HG03280 (cell line): Measurements from ENCODE around the gene FRAS1.
A peak's percentile ranks its signal among the peaks of the same experiment; 100 is the strongest.
"Not testable (repeated sequence)": the region's sequence is repeated elsewhere in the genome, so short reads cannot be mapped to it uniquely, and the experiment has no call there.

Experiments
- ATAC-seq: cut with Tn5 transposase; IDR thresholded peaks from one replicate; pipeline ENCODE4 v1.9.1; 2021; ENCODE audit warnings: mild to moderate bottlenecking, moderate library complexity; ENCODE audit not compliant: unreplicated experiment

FRAS1 gene

DNA sequence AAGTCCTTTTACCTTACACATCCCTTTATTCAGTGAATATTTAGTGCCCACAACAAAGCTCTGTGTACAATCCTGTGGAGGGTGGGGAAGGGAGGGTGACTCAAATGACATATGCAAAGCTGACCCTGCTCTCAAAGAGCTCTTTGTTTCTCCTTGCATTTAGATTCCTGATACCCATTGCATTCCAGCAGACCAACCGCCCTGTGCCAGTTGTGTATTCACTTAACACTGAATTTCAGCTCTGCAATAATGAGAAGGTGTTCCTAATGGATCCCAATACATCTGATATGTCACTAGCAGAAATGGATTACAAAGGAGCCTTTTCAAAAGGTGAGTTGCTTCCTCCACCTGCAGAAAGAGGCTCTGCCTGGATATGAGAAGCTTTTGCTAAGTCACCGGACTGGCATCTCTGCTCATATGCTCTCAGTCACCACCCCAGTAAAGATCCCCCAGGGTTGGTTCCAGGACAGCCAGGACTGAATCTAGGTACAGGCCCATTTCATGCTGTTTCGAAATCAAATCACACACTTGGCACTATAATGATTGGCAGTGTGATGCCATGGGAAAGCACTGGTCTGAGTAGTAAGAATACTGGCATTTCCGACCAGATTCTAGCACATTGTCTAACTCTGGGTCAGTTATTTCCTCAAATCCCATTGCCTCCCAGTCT lies 477.3 kb downstream of the FRAS1 start:
- no peak for ATAC-seq

DNA sequence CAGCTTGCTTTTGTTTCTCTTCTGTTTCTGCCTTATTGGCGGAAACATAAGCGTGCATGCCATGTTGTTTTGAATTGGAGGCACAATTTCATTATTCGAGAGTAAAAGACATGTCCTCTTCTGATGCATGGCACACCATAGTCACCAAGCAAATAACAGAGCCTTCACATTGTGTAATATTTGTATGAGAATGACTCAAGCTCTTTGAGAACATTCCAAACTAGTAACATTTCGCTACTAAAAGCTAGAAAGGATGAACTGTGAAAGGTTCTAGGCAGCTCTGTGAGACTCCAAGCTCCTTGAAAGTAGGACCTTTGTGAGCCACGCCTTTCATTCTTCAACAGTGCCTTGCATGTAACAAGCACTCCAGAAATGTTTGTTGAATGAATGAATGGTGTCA lies 485.2 kb downstream of the FRAS1 start:
- no peak for ATAC-seq

DNA sequence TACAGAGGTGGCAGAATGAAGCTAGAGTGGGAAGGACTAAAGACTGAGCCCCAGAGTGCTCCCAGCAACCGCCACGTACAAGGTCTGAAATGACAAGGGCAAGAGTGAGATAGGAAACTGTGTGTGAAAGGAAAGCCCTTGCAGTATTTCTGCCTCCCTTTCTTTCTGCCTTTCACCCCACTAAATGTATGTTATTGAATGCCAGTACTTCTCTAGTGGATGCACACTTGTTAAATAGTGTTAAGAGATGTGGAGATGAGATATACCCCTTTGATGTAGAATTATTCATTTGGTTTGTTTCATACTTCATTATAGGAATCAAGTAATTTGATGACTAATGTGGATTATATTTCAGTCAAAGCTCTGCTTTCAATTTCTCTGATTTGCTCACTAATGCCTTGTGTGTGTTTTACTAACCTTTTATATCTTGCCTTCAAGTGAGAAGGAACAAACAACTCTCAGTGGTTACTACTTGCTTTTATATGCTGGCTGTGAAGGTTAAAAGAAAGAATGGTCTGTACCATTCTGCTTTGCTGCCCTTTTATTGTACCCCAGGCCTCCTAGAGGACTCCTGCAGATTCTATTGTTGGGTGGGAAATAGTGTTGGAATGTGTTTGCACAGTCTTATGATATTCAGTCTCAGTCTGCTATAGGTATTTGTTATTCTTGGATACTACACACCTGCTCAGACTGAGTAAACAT lies 486.5 kb downstream of the FRAS1 start:
- ATAC-seq, result no peak

DNA sequence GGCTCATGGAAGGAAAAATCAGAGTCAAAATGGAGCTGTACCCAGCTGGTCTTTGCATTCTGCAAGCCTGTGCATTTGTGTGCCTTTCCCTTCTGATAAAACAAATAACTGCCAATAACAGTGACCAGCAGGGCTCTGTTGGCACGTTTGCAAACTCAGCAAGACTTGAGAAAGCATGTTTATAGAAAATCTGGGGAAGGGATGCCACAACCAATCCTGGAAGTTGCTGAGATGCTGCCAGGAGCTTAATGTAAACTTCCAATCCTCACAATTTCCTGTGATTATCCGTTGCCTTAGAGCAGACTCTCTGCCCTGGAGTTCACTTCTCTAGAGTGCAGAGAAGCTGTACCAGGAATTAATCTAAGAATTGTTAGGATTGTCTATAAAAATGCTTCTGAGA lies 487.6 kb downstream of the FRAS1 start:
- no peak for ATAC-seq

DNA sequence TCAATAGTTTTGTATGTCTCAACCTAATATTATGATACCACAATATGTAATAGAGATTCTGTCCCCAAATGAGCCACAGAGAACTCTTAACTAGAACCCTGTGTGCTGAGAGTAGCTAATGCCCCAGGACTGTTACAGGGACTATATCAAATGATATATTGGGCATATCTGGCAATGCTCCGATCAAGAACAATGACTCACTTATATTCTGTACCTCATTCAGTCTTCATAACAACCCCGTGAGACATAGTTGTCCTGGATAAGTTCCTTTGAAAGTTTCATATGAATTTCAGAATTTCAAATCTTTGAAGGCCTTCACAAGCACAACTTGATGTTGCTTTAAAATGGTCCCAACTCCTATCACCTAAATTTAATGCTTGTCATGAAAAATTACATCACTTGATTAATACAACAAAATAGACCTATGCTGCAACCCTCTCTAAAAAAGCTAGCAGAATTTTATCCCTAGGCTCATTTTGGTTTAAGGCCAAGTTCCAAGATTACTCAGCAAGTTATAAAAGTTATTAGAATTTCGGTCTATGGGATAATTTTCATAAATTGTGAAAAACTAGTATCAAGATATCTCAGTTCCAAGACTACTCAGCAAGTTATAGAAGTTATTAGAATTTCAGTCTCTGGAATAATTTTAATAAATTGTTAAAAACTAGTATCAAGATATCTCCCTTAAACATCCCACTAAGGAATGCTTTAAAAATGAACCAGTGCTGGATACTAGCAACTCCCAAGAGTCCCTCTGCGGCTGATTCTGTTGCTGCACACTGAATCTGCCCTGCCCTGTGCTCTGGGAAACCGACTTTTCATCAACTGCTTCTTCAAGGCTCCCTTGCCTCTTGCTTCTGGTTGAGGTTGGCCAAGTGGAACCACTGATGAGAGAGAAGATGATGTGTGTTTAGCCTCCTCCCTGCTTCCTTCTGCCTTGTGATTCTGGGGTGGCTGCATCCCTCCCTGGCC lies 488.4 kb downstream of the FRAS1 start:
- ATAC-seq, result no peak

DNA sequence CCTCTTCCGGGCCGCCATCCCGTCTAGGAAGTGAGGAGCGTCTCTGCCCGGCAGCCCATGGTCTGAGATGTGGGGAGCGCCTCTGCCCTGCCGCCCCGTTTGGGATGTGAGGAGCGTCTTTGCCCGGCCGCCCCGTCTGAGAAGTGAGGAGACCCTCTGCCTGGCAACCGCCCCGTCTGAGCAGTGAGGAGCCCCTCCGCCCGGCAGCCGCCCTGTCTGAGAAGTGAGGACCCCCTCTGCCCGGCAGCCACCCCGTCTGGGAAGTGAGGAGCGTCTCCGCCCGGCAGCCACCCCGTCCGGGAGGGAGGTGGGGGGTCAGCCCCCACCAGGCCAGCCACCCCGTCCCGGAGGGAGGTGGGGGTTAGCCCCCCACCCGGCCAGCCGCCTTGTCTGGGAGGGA lies 490.8 kb downstream of the FRAS1 start:
- not testable (repeated sequence) for ATAC-seq

DNA sequence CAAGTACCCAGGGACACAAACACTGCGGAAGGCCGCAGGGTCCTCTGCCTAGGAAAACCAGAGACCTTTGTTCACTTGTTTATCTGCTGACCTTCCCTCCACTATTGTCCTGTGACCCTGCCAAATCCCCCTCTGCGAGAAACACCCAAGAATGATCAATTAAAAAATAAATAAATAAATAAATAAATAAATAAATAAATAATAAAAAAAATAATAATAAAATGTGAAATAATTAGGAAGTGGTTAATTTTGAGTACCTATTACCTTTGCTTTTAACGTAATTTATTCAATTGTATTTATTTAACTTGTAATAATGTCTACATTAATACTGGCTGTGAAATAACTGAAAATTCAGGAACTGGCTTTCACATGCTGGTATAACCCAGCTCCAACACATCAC lies 491.8 kb downstream of the FRAS1 start:
- not testable (repeated sequence) for ATAC-seq

DNA sequence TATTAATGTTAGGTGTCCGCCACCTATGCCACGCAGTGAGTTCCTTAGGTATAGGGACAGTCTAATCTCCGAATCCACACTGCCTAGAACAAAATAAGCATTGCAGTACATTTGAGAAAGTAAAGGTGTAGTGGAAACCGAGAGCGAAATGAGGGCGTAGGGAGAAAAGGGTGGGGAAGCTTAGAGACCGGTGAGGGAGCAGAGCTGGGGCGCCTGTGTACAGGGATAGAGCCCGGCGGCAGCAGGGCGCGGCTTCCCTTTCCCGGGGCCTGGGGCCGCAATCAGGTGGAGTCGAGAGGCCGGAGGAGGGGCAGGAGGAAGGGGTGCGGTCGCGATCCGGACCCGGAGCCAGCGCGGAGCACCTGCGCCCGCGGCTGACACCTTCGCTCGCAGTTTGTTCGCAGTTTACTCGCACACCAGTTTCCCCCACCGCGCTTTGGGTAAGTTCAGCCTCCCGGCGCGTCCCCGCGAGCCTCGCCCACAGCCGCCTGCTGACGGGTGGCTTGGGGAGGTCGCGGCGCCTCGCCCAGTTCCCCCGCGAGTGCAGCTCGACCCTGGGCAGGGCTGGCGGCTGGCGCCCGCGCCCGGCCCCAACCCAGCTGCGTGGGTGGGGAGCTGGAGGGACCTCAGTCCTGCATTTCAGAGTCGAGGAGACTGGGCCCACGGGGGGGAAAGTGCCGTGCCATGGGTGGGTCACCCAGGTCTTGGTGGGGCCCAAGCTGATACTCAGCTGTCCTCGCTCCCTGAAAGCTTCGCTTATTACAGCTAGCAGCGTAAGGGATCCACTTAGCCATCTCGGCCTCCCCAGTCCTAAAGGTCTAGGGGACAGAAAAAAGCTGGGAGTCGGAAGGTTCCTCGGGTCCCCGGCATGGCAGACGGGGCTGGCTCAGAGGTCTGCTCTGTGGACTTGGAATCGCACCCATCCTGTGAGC lies 494.6 kb downstream of the FRAS1 start, which contains the start of gene ANXA3:
ANXA3 (plus strand) TSS at position 351 of the 932 bp plus-strand sequence. CDS start 2,704 bp downstream, outside the sequence.
- no peak for ATAC-seq

DNA sequence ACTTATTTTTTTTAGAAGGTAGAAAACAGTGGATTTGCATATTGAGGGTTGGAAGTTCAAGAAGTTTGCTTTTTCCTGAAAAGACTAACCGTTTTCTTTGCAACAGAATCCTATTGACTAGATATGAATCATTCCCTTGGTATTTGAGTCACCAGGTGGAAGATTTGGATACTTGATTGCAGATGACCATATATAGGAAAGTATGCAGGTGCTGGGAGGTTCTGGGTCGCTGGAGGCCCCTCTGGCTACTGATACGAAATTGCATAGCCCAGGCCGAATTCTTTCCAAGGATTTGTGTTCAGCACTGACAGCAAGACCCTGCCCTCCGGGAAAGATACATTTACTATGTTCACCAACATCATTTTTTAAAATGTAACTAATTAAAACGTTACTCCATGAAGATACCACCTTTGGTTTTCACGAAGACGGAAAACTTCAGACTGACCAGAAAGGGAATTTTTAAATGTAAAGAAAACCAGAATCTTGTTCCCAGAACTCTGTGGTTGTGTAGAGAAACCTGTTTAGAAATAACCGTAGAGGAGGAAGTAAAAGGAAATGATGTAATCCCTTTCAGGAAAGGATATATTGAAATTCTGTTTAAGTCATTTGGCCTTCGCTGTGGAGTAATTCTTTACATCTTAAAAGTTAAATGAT lies 495.4 kb downstream of the FRAS1 start:
- no peak for ATAC-seq

DNA sequence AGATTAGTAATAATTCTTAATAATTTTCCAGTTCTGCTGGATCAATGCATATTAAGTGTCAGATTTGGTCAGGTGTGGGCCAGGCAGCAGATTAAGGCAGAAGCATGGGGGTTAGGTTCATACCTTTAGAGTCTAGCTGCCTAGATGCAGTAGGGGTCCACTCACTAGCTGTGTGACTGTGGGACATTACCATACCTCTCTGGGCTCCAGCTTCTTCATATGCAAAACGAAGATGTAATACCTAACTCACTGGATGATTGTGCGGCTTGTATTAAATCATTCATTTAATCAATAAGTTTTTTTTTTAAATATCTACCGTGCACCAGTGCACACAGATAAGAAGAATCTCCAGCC lies 495.9 kb downstream of the FRAS1 start:
- ATAC-seq, result no peak

DNA sequence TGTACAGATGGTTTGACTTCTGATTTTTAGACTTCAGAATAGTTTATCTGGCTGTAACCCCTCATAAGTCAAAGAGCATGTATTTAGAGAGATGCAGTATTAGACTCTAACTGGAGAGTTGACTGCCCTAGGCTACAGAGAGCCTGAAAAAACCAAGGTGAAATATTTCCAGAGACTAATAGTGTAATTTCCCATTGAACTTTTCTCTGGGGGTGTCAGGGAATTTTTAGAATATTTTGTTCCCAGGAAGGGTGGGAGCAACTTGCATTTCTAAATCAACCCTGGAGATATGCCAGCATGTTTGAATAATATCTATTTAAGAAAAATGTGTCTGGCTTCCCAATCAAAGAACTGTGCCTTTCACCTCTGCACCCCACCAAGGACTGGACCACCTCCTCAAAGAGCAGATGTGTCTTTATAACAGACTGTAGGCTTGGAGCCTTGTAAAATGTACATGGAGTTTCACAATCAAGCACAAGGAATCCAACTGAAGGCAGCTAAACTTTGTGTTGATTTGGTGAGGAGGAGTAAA lies 496.5 kb downstream of the FRAS1 start:
- ATAC-seq, result no peak

DNA sequence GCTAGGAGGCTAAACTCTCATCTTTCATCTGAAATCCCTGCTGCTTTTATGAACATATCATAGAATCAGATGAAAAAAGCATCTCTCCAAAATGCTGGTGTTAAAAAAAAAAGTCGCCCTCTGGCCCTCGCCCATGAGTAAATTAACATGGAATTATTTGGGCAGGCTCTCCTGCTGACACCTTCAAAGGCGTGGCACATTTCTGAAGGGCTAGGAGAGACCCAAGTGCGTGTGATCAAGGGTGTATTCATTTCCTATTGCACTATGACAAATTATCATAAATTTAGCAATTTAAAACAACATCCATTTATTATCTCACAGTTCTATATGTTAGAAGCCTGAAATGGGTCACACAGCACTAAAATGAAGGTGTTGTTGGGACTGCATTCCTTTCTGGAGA lies 499.5 kb downstream of the FRAS1 start:
- no peak for ATAC-seq

DNA sequence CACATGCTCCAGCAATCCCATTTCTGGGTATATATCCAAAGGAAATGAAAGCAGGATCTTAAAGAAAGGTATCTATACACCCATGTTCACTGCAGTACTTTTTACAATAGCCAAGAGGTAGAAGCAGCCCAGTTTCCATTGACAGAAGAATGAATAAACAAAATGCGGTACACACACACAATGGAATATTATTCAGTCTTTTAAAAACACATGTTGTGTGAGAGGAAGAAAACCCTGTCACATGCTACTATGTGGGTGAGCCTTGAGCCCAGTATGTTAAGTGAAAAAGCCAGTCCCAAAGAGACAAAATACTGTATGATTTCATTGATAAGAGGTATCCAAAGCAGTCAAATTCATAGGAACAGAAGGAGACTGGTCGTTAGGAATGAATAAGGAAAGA lies 500.7 kb downstream of the FRAS1 start:
- no peak for ATAC-seq

DNA sequence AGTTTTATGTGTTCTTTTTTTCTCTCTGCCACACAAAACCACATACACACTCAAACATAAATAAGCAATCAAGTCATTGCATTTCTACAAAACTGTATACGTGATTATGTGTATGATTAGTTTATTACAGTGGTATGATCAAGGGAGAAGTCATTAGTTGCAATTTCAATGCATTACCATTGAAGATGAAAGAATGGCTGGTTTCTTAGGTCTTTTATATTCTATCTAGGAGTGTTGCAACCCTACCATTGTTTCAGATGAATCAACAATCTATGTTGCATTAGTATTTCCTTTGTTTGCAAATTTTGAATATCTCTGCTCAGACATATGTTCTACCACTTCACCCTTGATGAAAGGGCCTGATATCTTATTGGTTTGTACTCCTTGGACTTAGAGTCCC lies 501.3 kb downstream of the FRAS1 start:
- no peak for ATAC-seq

DNA sequence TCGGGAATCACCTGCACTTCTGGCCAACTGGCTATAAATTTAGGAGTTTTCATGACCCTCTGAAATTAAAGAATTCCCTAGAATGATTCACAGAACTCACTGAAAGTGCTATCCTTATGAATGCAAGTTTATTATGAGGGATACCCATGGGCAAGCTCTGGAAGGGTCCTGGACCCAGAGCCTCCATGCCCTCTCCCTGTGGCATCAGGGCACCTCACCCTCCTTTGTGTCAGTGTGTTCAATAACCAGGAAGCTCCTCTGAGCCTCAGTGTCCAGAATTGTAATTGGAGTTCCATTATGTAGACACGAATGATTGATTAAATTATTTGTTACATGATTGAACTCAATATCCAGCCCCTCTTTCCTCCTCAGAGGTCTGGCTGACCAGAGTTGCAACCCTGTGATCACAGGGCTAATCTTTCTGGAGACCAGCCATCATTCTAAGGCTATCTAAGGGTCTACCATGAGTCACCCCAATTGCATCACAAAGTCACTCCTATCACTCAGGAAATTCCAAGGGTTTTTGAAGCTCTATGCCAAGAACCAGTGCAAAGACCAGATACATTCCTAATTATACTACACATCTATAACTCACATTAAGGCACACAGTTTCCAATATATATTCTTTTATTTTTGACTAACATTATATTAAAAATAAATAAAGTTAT lies 503.3 kb downstream of the FRAS1 start:
- no peak for ATAC-seq

DNA sequence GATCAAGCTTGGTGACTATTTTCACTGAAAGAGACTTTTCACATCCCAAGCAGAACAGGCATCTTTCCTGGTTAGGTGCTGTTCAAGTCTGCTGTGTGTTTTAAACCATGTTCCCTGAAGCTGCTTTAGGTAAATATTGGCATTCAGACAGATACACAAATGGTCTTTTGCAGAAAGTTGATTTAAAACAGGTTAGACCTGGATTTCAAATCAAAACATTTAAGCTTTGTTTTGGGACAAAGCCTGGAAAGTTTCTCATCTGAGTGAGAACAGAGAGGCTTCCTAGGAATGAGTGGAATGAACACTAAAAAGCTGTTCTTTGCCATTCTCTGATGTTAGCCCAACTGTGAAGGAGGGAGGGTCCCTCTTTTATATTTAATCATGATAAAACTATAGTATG lies 504.6 kb downstream of the FRAS1 start:
- no peak for ATAC-seq

DNA sequence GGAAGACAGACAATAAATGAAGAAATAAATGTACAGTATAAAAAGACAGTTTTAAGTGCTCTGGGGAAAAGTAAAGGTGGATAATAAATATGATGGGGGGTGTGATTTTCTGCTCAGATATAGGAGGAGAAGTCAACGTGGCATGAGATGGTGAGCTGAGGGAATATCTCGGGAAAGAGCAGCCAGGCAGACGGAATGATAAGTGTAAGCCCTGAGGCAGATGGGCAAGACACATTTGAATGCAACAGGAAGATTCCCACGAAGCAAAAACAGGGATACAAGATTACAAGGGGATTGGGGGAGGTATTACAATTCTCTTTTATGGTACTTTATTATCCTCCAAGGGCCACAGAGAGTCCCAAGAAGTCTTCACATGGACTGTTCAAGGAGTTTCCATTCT lies 505.6 kb downstream of the FRAS1 start:
- ATAC-seq, result no peak

DNA sequence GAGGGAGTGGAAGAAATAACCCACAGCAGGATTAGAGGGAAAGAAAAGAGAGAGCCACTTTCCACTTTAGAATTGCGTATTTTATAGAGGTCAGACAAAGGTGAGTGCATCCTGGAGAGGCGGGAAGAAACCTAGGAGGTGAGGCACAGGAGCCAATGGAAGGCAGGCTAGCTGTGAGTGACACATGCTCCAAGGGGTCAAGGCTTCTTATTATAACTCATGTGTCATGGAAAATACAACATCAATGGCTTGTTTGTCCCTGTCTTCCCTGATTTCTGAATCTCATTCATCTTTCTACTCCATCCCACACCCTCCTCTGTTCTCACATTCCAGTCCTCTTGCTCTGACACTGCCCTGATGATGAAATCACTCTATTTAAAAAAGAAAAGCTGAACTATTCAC lies 508.8 kb downstream of the FRAS1 start:
- no peak for ATAC-seq

DNA sequence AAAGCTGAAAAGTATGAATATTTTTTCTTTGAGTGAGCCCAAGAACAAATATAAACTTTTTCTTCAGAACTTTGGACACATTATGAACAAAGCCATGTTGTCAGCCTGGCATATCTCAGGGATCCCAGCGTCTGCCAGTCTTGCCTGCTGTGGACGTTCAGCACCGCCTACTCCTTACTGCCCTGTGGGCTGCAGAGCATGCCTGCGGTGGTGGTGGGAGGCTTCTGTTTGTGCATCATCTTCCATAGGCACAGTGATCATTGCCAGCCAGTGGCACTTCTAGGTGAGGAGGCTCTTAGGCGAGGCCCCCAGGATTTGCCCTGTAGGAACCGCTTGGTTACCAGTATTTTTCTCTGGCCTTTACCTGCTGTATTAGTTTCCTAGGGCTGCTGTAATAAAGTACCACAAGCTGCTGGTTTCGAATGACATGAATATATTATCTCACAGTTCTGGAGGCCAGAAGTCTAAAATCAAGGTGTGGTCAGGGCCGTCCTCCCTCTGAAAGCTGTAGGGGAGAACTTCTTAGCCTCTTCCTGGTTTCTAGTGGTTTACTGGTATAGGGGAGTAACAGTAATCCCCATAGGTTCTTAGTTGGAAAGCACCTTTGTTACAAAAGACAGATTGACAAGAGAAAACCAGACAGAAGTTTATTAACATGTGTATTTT lies 509.8 kb downstream of the FRAS1 start:
- peak; percentile 57 for ATAC-seq
